IMR-90 (cell line): ENCODE data around the gene TRIM37. TPM values are rescaled to one million over a fixed set of nuclear protein-coding genes. Genes with fewer than 3 reads are reported as not detected.

ENCODE experiments used
- ATAC-seq: fragments of 200-7000 bp; cut with Tn5 transposase; 2 replicates; pipeline ENCODE4 v1.9.1; 2020; ENCODE audit warnings: low read depth, mild to moderate bottlenecking, moderate library complexity
- BruUV-seq: library from RNA; stranded (reverse); fragments of 400-500 nt; replicated peaks from 2 replicates; lab custom pipeline; 2021; lab: Mats Ljungman, UMichigan
- CTCF ChIA-PET: fragments of 300-600 bp; formaldehyde crosslinking; extraction: SDS; loops from one replicate; lab custom pipeline; 2021; ENCODE audit warnings: antibody characterized with exemption; lab: Yijun Ruan, JAX
- POLR2A ChIA-PET: fragments of 300-600 bp; sonication (Branson Sonifier 250); formaldehyde crosslinking; loops from one replicate; lab custom pipeline; 2022; ENCODE audit warnings: antibody characterized with exemption; ENCODE audit not compliant: unreplicated experiment; lab: Charles Lee
- DNase-seq: peaks from one replicate; pipeline ENCODE4 v3.0.0; 2013
- H2AFZ ChIP-seq: replicated peaks from 2 replicates; pipeline ENCODE3; 2013; ENCODE audit warnings: low read length, mild to moderate bottlenecking; ENCODE audit not compliant: poor library complexity
- H2AK5ac ChIP-seq: 2 replicates; pipeline ENCODE4 v1.6.1; 2013; ENCODE audit warnings: low read depth, low read length, inconsistent platforms
- H2AK9ac ChIP-seq: replicated peaks from 2 replicates; pipeline ENCODE3; 2013; ENCODE audit warnings: mild to moderate bottlenecking, low read depth, low read length, moderate library complexity; ENCODE audit not compliant: poor library complexity
- H2BK120ac ChIP-seq: 2 replicates; pipeline ENCODE4 v1.6.1; 2013; ENCODE audit warnings: low read depth, low read length, inconsistent platforms
- H2BK15ac ChIP-seq: 3 replicates; pipeline ENCODE4 v1.6.1; 2013; ENCODE audit warnings: low read depth, low read length, inconsistent platforms
- H2BK20ac ChIP-seq: 2 replicates; pipeline ENCODE4 v1.6.1; 2013; ENCODE audit warnings: low read depth, mild to moderate bottlenecking, inconsistent platforms, low read length, moderate library complexity
- H2BK5ac ChIP-seq: 2 replicates; pipeline ENCODE4 v1.6.1; 2013; ENCODE audit warnings: mild to moderate bottlenecking, low read depth, low read length, inconsistent platforms; ENCODE audit not compliant: poor library complexity, severe bottlenecking
- H3K14ac ChIP-seq: replicated peaks from 2 replicates; pipeline ENCODE4 v1.6.1; 2013; ENCODE audit warnings: low read depth, low read length, inconsistent platforms
- H3K18ac ChIP-seq: 2 replicates; pipeline ENCODE4 v1.6.1; 2013; ENCODE audit warnings: low read depth, low read length, control low read depth
- H3K23ac ChIP-seq: 2 replicates; pipeline ENCODE4 v1.6.1; 2013; ENCODE audit warnings: low read depth, low read length, inconsistent platforms
- H3K27ac ChIP-seq: 2 replicates; pipeline ENCODE4 v1.5.1; 2013; ENCODE audit warnings: mild to moderate bottlenecking, control low read depth, low read length; ENCODE audit not compliant: insufficient read depth
- H3K27me3 ChIP-seq: 2 replicates; pipeline ENCODE4 v1.6.1; 2013; ENCODE audit warnings: low read length; ENCODE audit not compliant: control insufficient read depth, insufficient read depth
- H3K36me3 ChIP-seq: 2 replicates; pipeline ENCODE4 v1.6.1; 2013; ENCODE audit warnings: low read length, mixed read lengths; ENCODE audit not compliant: control insufficient read depth, insufficient read depth
- H3K4ac ChIP-seq: 2 replicates; pipeline ENCODE4 v1.6.1; 2013; ENCODE audit warnings: low read depth, low read length, inconsistent platforms
- H3K4me1 ChIP-seq: 2 replicates; pipeline ENCODE4 v1.6.1; 2013; ENCODE audit warnings: low read length, mixed read lengths; ENCODE audit not compliant: control insufficient read depth, insufficient read depth
- H3K4me2 ChIP-seq: 2 replicates; pipeline ENCODE4 v1.6.1; 2013; ENCODE audit warnings: low read depth, mild to moderate bottlenecking, control low read depth, low read length, moderate library complexity
- H3K4me3 ChIP-seq: 2 replicates; pipeline ENCODE4 v1.5.1; 2013; ENCODE audit warnings: low read depth, mild to moderate bottlenecking, control low read depth, low read length, moderate library complexity; ENCODE audit not compliant: insufficient read depth
- H3K56ac ChIP-seq: 2 replicates; pipeline ENCODE4 v1.6.1; 2013; ENCODE audit warnings: low read length, inconsistent platforms; ENCODE audit not compliant: insufficient read depth; ENCODE audit errors: extremely low read depth
- H3K79me1 ChIP-seq, 2 experiments: 2 replicates each; pipeline ENCODE4 v1.6.1; 2013; ENCODE audit warnings: low read length in 2 of 2, inconsistent platforms in 1 of 2, low read depth in 1 of 2
- H3K9ac ChIP-seq: 2 replicates; pipeline ENCODE4 v1.6.1; 2013; ENCODE audit warnings: low read depth, low read length, control low read depth
- H3K9me1 ChIP-seq: 2 replicates; pipeline ENCODE4 v1.6.1; 2013; ENCODE audit warnings: low read length, inconsistent platforms; ENCODE audit not compliant: insufficient read depth
- H3K9me3 ChIP-seq: 2 replicates; pipeline ENCODE4 v1.6.1; 2013; ENCODE audit warnings: low read length; ENCODE audit not compliant: control insufficient read depth, insufficient read depth
- H4K20me1 ChIP-seq: 2 replicates; pipeline ENCODE4 v1.6.1; 2013; ENCODE audit warnings: low read length, inconsistent platforms; ENCODE audit not compliant: insufficient read depth
- H4K5ac ChIP-seq: 2 replicates; pipeline ENCODE4 v1.6.1; 2013; ENCODE audit warnings: mild to moderate bottlenecking, low read depth, low read length, control low read depth
- H4K8ac ChIP-seq, 2 experiments: 2 replicates each; pipeline ENCODE4 v1.6.1; 2013; ENCODE audit warnings: low read depth in 2 of 2, low read length in 2 of 2, control low read depth in 1 of 2, inconsistent platforms in 1 of 2
- H4K91ac ChIP-seq: 2 replicates; pipeline ENCODE4 v1.6.1; 2013; ENCODE audit warnings: low read depth, low read length, inconsistent platforms; ENCODE audit not compliant: insufficient read depth
- BHLHE40 ChIP-seq: fragments of 150-350 bp; IDR thresholded peaks from 2 replicates; pipeline ENCODE4 v1.6.1; 2016; ENCODE audit warnings: mild to moderate bottlenecking, low read depth, low read length
- CEBPB ChIP-seq: IDR thresholded peaks from 2 replicates; pipeline ENCODE4 v1.6.1; 2012; ENCODE audit warnings: low read depth, low read length, improper control_type of control experiment
- CHD1 ChIP-seq: IDR thresholded peaks from 2 replicates; pipeline ENCODE4 v1.6.1; 2012; ENCODE audit warnings: low read depth, low read length, improper control_type of control experiment
- FOS ChIP-seq: fragments of 150-350 bp; IDR thresholded peaks from 2 replicates; pipeline ENCODE4 v1.6.1; 2016; ENCODE audit warnings: low read depth, low read length
- RAD21 ChIP-seq: IDR thresholded peaks from 2 replicates; pipeline ENCODE4 v1.6.1; 2012; ENCODE audit warnings: low read length, improper control_type of control experiment
- RCOR1 ChIP-seq: IDR thresholded peaks from 2 replicates; pipeline ENCODE4 v1.6.1; 2012; ENCODE audit warnings: mild to moderate bottlenecking, low read length, improper control_type of control experiment; ENCODE audit not compliant: insufficient replicate concordance
- RFX5 ChIP-seq: IDR thresholded peaks from 2 replicates; pipeline ENCODE4 v1.8.0; 2012; ENCODE audit warnings: low read depth, mild to moderate bottlenecking, low read length, moderate library complexity
- SMC3 ChIP-seq: fragments of 150-350 bp; IDR thresholded peaks from 2 replicates; pipeline ENCODE4 v1.6.1; 2016; ENCODE audit warnings: low read depth, mild to moderate bottlenecking, antibody characterized with exemption, low read length, moderate library complexity
- WGBS, 2 experiments: methylation state at CpG; one replicate each; pipeline versions ENCODE4 v1.1.5 to v1.1.7; 2013; ENCODE audit warnings: missing lambda C conversion rate in 2 of 2; ENCODE audit not compliant: insufficient read length in 1 of 2; ENCODE audit errors: extremely low coverage in 2 of 2; 5-methylcytosine and 5-hydroxymethylcytosine counted together
- dilution Hi-C: fragments of 300-500 bp; cut with HindIII; formaldehyde crosslinking; loops from one replicate; pipeline ENCODE4 v1.14.3; 2018; ENCODE audit warnings: low sequenced_read_pairs; ENCODE audit not compliant: unreplicated experiment
- in situ Hi-C: fragments of 300-500 bp; cut with MboI; formaldehyde crosslinking; loops from 3 replicates; pipeline ENCODE4 v1.14.3; 2019; ENCODE audit warnings: low sequenced_read_pairs, inconsistent platforms, mixed read lengths
- intact Hi-C: fragments of 100-400 bp; cut with micrococcal nuclease; formaldehyde crosslinking; loops from 2 replicates; pipeline ENCODE4 v1.10.0; 2022
- polyA plus RNA-seq, 3 experiments: library from polyadenylated mRNA; depleted of rRNA; stranded (reverse); fragments of >200 nt; gene quantifications; 2 replicates each; pipeline ENCODE4 v1.2.3, GENCODE V29; 2012; ENCODE audit warnings: low replicate concordance in 1 of 3
- total RNA-seq: library from RNA; depleted of rRNA; stranded (reverse); fragments of >200 nt; gene quantifications from 2 replicates; pipeline ENCODE4 v1.2.3, GENCODE V29; 2012
- TF ChIP-seq, protein P1 (sequence below): conservative IDR thresholded peaks from 2 replicates; pipeline ENCODE4 v1.5.1; 2012; ENCODE audit warnings: mild to moderate bottlenecking, low read depth, low read length, improper control_type of control experiment

Gene TRIM37
- total and polyA plus RNA-seq, 2 of the 4 experiments (the other 2 are of a cell fraction), result 12.1 to 24.9 TPM

DNA sequence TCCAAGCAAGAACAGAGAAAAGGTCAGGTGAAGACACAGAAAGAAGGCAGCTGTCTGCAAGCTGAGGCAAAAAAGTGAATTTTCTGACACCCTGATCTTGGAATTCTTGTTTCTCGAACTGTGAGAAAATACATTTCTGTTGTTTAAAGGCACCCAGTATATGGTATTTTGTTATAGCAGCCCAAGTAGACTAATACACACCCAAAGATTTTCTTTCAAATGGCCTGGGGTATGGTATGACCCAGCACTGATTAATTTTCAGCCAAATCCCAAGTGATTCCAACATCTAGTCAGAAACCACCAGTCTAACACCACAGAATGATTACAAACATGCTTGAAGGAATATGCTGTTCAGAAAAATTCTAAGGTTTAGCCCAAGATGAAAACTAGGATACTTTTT lies 36.8 kb downstream of the TRIM37 start:
- POLR2A ChIA-PET, result interaction anchor here (1.1 kb wide), 1 partner anchor 13 kb away, joined by 8 read pairs; no protein-coding TSS in a partner anchor
- H3K9ac ChIP-seq, result no peak overlapping the region
- in situ Hi-C loops, result no loop called here

More for the DNA sequence above, 36.8 kb downstream of the TRIM37 start:
- Histone ChIP-seq H3K9me1 (peaks cover 3% of the 10 kb centered on the region; the same call in 1 of the 2 replicates), H3K56ac (no peak overlapping the region), H3K23ac (no peak overlapping the region), H3K79me1 (peaks cover under 1 to 4% of the 10 kb centered on the region in 2 experiments; a peak in 1 of 4 replicates), H3K4me1 (no peaks in the 10 kb centered on the region), H3K14ac (no peak overlapping the region), H2AFZ (no peak overlapping the region), H2BK120ac (no peak overlapping the region), H3K27me3 (no peaks in the 10 kb centered on the region), H3K27ac (no peak overlapping the region), H2BK5ac (no peak overlapping the region), H3K4ac (no peak overlapping the region), H3K4me3 (no peak overlapping the region), H2AK5ac (no peak overlapping the region), H4K5ac (no peak overlapping the region), H4K91ac (no peak overlapping the region), H3K4me2 (no peak overlapping the region), H3K36me3 (peaks cover 10% of the 10 kb centered on the region; the same call in 1 of the 2 replicates), H4K8ac (no peak overlapping the region), H2BK15ac (no peak overlapping the region), H2AK9ac (no peak overlapping the region), H3K18ac (no peak overlapping the region), H4K20me1 (no peaks in the 10 kb centered on the region), H2BK20ac (no peak overlapping the region), H3K9me3 (no peaks in the 10 kb centered on the region)
- intact Hi-C loops (no loop called here), dilution Hi-C loops (no loop called here)
- no TSS peak for BruUV-seq
- DNase-seq, result no peak
- no peak for ATAC-seq
- CTCF ChIA-PET, result no interaction called here
- TF ChIP-seq CEBPB, result no peak
- TF ChIP-seq CHD1, result no peak
- no peak for TF ChIP-seq RAD21
- TF ChIP-seq, protein P1, sequence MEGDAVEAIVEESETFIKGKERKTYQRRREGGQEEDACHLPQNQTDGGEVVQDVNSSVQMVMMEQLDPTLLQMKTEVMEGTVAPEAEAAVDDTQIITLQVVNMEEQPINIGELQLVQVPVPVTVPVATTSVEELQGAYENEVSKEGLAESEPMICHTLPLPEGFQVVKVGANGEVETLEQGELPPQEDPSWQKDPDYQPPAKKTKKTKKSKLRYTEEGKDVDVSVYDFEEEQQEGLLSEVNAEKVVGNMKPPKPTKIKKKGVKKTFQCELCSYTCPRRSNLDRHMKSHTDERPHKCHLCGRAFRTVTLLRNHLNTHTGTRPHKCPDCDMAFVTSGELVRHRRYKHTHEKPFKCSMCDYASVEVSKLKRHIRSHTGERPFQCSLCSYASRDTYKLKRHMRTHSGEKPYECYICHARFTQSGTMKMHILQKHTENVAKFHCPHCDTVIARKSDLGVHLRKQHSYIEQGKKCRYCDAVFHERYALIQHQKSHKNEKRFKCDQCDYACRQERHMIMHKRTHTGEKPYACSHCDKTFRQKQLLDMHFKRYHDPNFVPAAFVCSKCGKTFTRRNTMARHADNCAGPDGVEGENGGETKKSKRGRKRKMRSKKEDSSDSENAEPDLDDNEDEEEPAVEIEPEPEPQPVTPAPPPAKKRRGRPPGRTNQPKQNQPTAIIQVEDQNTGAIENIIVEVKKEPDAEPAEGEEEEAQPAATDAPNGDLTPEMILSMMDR, result no peak
- TF ChIP-seq BHLHE40, result no peak
- no peak for TF ChIP-seq RFX5
- TF ChIP-seq FOS, result no peak
- TF ChIP-seq SMC3, result no peak
- TF ChIP-seq RCOR1, result no peak
- no CpG with 5 or more reads among the region's 1 CpG for WGBS, 2 experiments
